ENCODE data around the gene NHEJ1.

Gene NHEJ1

DNA sequence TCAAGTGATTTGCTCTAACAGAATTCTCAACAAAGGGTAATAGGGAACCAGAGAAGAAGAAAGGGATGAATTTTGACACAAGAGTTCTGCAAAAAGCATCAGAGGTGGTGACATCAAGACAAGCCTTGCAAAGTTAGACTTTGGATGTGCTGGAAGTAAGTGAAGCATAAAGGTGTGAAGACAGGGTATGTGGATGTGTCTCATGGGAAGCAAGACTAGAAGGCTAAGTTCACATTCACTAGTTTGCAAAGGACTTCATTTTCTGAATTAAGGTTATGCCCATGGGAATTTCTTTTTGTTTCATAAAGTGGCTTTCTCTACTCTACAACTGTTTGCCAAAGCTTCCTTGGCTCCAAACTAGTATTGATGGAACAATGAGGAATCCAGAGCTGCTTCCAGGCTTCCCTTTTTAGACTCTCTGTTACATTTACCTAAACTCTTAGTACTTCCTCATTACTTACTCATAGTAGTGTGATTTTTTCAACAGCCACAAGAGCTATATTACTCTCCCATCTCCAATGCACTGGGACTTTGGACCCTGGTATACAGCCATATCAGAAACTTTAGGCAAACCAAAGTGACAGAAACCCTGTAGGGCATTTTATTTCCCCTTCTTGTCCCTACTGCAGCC, 78.8 kb downstream of the NHEJ1 start:
- TF ChIP-seq GATA2 (IDR thresholded peaks at IDR 0.05; ENCODE audit: low read depth, low read length) (no peak), GATA3 (IDR thresholded peaks at IDR 0.05; ENCODE audit: low read depth, low read length) (no peak)

DNA sequence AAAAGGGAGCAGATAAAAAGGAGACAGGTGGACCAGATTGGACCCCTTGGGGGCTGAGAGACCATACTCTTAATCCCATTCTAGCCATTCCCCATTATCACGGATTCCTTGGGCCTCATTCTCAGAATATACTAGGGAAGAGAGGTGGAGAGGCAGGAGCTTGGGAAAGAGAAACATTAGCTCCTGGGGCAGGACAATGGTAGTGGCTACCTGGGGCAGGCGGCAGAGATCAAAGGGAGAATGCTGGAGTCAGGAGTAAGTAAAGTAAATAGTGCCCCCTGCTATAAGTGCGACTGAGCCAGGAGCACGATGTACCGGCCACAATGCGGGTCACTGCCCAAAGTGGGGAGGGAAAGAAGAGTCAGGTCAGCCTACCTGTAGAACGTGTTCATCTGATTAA, 79.5 kb downstream of the NHEJ1 start:
- TF ChIP-seq GATA2 (IDR thresholded peaks at IDR 0.05; ENCODE audit: low read depth, low read length) (no peak), GATA3 (IDR thresholded peaks at IDR 0.05; ENCODE audit: low read depth, low read length) (no peak)

DNA sequence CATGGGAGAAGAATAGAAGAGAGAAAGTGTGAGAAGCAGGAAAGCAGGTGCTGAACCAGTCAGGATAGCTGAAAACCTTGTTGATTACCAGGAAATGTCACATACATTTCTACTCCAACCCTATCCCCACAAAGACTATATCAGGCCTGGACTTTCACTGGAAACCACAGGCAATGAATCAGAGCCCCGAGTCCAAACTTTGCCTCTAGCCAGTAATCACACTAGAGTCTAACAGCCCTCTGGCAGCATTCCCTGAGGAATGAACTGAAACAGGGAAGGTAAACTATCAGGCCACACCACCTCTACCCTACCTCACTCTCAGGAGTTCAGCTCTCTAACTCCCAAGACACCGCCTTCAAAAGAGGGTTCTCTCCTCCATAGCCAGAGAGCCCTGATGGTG, 81.2 kb downstream of the NHEJ1 start:
- TF ChIP-seq GATA3 (IDR thresholded peaks at IDR 0.05; ENCODE audit: low read depth, low read length) (no peak), GATA2 (IDR thresholded peaks at IDR 0.05; ENCODE audit: low read depth, low read length) (no peak)

- no peak for TF ChIP-seq GATA3 (IDR thresholded peaks at IDR 0.05; ENCODE audit: low read depth, low read length)
- TF ChIP-seq GATA2 (IDR thresholded peaks at IDR 0.05; ENCODE audit: low read depth, low read length), result no peak
Observed at GRCh38 chr2:219078951-219079350, 81.7 kb downstream of the NHEJ1 start.

DNA sequence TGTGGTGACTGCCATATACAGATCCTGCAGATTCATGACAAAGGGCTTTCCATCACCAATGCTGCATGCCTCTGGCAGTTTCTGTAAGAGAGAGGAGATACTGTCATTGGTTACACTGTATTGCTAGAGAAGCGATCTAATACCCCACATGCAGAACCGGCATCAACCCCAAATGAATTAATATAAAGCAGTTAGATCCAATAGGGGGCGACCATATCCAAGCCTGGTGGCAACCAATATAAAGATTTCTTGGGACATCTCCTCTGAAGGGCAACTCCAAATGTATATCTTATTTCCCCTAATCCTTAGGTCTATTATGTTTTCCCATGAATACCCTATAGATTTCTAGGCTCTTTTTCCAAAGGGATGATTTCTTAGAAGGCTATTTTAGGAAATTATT, 82.5 kb downstream of the NHEJ1 start:
- TF ChIP-seq GATA2 (IDR thresholded peaks at IDR 0.05; ENCODE audit: low read depth, low read length) (no peak), GATA3 (IDR thresholded peaks at IDR 0.05; ENCODE audit: low read depth, low read length) (no peak)

- TF ChIP-seq GATA2 (IDR thresholded peaks at IDR 0.05; ENCODE audit: low read depth, low read length) (no peak), GATA3 (IDR thresholded peaks at IDR 0.05; ENCODE audit: low read depth, low read length) (no peak)
Observed at GRCh38 chr2:219076253-219076652, 84.4 kb downstream of the NHEJ1 start.

- TF ChIP-seq GATA2 (IDR thresholded peaks at IDR 0.05; ENCODE audit: low read depth, low read length), result no peak
- TF ChIP-seq GATA3 (IDR thresholded peaks at IDR 0.05; ENCODE audit: low read depth, low read length), result no peak
Observed at GRCh38 chr2:219073413-219074129, 87.0 kb downstream of the NHEJ1 start.

DNA sequence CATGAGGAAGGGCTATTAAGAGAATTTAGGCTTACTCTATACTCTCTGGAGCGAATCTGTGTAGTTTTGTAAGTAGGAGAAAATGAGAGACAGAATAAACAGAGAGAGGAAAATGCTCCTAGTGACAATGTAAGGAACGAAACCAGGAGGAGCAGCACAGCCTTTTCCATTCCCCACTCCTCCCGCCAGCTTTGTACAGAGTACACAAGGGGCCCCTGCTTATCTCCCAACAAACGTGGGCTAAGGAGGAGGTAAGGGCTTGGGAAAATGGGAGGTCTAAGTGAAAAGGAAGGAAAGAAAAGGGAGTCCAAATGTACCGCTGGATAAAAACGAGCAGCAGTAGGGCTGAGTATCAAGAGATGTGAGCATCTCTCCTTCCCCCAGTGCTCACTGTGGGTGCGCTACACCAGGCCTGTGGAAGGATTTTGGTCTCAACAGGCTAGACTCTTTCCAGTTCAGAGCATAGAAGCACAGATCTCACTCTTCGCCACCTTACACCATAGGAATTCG, 87.8 kb downstream of the NHEJ1 start:
- TF ChIP-seq GATA2 (IDR thresholded peaks at IDR 0.05; ENCODE audit: low read depth, low read length), result no peak

- TF ChIP-seq GATA3 (IDR thresholded peaks at IDR 0.05; ENCODE audit: low read depth, low read length), result no peak
- TF ChIP-seq GATA2 (IDR thresholded peaks at IDR 0.05; ENCODE audit: low read depth, low read length), result no peak
Observed at GRCh38 chr2:219071131-219071816, 89.3 kb downstream of the NHEJ1 start.

DNA sequence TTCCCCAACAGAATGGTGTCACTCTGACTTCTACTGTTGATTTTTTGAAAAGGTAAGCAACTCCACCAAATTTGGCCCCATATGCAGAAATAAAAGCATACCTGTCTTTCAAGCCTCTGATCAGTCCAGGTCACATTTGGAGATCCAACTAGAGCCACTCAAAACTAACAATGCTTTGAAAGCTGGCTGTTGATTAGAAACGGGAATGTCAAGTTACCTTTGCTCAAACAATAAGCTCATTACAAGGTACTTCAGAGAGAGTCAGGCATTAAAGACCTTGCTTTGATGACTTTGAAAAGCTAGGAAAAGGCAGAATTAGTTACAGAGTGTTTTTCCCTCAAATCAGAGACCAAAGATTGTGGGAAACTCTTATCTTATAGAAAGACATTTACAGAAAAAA, 95.1 kb downstream of the NHEJ1 start:
- TF ChIP-seq GATA2 (IDR thresholded peaks at IDR 0.05; ENCODE audit: low read depth, low read length), result no peak
- no peak for TF ChIP-seq GATA3 (IDR thresholded peaks at IDR 0.05; ENCODE audit: low read depth, low read length)

DNA sequence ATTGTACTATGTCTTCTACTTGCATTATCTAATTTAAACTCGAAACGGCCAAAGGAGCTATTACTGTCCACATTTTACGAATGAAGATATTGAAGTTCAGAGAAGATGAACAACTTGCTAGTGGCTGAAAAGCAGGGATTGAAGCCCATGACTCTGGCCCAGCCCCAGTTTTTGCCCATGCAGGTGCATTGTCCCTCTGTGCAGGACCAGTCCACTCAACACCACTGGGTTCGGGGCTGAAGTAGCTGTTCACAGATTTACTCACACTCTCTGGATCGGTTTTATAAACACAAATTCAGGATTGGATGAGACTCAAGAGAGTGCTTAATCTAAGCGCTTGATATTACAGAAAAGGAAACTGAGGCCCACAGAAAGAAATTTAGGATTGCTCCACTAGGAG, 98.5 kb downstream of the NHEJ1 start:
- no peak for TF ChIP-seq GATA2 (IDR thresholded peaks at IDR 0.05; ENCODE audit: low read depth, low read length)
- no peak for TF ChIP-seq GATA3 (IDR thresholded peaks at IDR 0.05; ENCODE audit: low read depth, low read length)

GRCh38 chr2:219060821-219061791, 99.5 kb downstream of the NHEJ1 start, which contains the start of gene IHH:
IHH (minus strand) TSS chr2:219060921; CDS start chr2:219060467, 454 bp downstream.
- TF ChIP-seq GATA3 (IDR thresholded peaks at IDR 0.05; ENCODE audit: low read depth, low read length) (no peak), GATA2 (IDR thresholded peaks at IDR 0.05; ENCODE audit: low read depth, low read length) (no peak)

Measured in SH-SY5Y (cell line).